NK-92 (cell line): Measurements from ENCODE around the gene UGT1A10.
"Not testable (repeated sequence)": the region's sequence is repeated elsewhere in the genome, so short reads cannot be mapped to it uniquely, and the experiment has no call there.

Experiments
- DNase-seq: peaks from one replicate; lab custom pipeline; 2025; ENCODE audit not compliant: unreplicated experiment; lab: John Stamatoyannopoulos, UW

The UGT1A10 gene

DNA sequence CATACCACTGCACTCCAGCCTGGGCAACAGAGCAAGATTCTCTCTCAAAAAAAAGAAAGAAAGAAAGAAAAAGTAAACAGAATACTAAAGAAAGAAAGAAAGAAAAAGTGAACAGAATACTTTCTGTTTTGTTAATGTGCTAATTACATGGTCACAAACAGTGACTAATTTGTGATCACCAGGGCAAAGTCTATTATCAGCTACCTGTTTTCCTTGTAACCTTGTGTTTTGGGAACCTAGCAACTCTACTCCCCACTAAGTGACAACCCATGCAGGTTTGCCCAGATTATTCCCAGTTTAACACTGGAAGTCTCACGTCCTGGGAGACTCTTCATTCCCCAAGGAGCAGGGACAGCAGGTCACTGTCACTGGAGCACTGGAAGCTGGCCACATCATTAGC lies 18.8 kb downstream of the UGT1A10 start:
- no peak for DNase-seq

DNA sequence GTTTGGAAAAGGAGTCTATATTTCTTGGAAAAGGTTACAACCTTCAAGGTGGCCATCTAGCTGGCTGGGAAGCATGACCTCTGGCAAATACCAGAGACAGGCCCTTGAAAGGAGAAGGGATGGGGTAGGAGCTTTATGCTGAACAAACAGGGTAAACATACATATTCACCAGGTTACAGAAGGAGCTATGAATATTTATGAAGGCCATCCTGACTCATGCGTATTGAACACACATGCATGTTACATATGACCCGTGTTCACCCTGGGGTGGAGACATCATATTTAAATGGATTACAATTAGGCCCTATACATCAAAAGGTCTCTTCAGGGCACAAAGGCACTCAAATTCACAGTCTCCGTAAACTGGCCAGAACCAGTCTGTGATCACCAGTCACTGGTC lies 19.7 kb downstream of the UGT1A10 start:
- DNase-seq = not testable (repeated sequence)

DNA sequence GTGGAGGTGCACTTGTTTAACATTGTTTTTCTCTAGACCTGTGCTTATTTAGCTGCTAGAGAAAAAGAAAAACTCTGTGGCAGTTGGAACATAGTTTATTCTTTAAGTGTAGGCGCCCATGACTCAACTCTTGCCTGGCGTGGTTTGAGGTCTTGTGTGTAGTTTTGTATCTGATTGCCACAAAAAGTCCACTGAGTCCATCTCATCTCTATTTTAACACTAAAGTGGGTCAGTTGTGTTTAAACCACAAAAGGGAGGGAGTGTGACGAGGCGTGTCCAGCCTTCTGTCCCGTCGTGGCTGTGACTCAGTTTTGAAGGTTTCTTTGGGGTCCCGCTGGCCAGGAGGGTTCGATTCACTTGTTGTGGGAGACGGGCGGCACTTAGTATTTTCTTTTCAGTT lies 20.2 kb downstream of the UGT1A10 start:
- no peak for DNase-seq

DNA sequence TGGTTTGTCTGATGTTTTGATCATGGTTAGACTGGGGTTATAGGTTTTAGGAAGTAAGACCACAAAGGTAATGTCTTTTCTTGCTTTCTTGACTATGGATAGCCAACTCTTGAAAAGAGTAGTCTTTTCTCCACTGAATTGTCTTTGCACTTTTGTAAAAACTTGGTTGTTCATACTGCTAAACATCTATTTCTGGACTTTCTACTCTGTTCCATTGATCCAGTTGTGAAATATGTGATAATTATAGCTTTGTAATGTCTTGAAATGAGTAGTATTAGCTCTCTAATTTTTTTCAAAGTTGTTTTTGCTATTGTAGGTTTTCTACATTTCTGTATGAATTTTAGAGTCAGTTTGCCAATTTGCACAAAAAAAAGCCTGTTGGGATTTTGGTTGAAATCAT lies 22.4 kb downstream of the UGT1A10 start:
- DNase-seq = no peak

DNA sequence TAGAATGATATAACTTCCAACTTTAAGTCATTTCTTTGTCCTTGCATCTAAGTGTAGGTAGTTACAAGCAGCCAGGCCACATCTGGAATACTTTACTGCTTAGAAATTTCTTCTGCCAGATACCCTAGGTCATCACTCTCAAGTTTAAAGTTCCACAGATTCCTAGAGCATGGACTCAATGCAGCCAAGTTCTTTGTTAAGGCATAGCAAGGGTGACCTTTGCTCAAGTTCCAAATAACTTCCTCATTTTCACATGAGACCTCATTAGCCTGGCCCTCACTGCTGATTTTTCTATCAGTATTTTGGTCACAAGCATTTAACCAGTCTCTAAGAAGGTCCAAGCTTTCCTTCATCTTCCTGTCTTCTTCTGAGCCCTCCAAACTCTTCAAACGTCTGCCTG lies 27.7 kb downstream of the UGT1A10 start:
- no peak for DNase-seq

DNA sequence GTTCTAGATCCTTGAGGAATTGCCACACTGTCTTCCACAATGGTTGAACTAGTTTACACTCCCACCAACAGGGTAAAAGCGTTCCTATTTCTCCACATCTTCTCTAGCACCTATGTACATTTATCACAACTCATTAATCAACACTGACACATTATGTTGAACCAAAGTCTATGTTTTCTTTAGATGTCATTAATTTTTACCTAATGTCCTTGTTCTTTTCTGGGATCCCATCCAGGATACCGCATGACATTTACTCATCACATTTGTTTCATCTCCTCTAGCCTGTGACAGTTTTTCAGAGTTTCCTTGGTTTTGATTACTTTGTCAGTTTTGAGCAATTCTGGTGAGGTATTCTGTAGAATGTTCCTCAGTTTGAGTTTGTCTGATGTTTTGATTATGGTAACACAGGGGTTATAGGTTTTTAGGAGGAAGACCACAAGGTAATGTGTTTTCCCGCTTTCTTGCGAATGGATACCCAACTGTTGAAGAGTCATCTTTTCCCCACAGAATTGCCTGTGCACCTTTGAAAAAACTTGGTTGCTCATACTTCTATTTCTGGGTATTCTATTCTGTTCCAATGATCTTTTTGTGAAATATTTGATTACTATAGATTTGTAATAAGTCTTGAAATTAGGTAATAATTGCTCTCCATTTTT lies 32.5 kb downstream of the UGT1A10 start:
- no peak for DNase-seq

DNA sequence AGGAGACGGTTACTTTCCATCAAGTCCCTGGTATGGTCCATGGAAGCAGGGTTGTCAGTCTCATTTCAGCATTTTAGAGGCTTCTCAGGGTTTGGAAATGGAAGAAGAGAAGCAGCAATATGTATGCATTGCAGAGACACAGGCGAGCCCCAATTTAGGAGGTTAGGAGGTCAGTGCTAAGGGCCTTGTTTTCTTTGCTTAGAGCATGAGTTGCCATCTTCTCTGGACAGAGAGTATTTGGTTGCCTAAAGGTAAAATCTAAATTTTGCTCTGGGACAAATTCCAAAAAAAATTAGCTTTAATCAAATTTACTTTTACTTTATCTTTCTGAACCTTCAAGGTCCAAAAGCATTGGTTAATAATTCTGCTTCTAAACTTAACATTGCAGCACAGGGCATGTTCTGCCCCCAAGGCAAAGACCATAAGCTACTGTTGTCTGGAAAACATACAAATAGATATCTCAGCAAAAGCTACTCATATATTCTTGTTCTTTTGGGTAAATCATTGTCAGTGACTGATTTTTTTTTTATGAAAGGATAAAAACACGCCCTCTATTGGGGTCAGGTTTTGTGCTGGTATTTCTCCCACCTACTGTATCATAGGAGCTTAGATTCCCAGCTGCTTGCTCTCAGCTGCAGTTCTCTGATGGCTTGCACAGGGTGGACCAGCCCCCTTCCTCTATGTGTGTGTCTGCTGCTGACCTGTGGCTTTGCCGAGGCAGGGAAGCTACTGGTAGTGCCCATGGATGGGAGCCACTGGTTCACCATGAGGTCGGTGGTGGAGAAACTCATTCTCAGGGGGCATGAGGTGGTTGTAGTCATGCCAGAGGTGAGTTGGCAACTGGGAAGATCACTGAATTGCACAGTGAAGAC lies 35.3 kb downstream of the UGT1A10 start, which contains the start of gene UGT1A9:
Gene UGT1A9, plus strand, starts transcription at position 609 of the 872 bp plus-strand sequence. Its CDS starts 37 bp downstream, at position 646.
- DNase-seq = no peak

DNA sequence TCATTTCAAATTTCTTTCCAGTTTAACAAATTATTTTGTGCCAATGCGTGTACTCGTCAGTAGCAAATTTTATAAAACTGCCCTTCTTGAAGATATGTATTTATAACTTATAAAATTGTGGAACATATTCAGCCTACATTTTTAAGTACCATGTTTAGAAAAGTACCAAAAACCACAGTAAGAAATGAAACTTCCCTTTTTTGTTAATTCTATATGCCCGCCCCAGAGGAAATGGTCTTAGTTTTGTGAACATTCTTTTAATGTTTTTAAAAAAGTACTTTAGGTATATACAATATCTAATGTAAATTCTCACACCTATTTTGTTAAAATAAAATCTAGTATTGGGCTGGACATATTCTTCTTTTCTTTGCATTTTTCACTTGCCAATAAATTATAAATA lies 36.6 kb downstream of the UGT1A10 start:
- no peak for DNase-seq

DNA sequence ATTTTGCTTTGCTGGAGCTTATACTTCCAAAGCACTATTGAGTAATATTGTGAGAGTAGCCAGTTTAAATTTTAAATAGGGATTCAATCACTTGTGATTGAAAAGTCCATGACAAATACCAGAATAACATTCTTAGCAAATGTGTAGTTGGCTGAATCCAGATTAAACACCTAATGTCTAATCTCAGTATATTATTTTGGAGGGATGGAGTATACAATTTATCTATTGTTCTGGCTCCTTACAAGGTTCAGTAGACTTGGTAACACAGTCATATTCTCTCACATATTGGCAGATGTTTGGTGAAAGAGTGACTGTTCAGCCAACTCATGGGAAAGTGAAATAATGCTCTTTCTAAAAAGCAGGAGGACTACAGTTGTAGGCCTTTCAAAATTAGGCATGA lies 37.6 kb downstream of the UGT1A10 start:
- no peak for DNase-seq

DNA sequence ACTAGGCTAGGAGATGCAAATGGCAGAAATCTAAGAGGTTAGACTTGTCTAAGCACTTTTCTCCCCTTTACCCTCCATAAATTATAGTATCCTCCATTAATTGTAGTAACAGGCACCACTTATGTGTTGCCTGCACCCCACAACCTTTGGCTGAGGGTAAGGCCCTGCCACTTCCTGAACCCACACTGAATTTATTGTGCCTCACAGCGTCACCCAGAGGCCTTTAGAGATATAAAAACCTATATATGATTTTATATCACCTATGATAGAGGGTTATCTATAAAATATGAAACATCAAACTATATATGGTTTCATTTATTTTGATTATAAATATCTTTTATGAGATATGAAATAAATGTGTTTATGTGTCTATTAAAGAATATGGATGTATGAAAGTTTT lies 38.1 kb downstream of the UGT1A10 start:
- DNase-seq = no peak

DNA sequence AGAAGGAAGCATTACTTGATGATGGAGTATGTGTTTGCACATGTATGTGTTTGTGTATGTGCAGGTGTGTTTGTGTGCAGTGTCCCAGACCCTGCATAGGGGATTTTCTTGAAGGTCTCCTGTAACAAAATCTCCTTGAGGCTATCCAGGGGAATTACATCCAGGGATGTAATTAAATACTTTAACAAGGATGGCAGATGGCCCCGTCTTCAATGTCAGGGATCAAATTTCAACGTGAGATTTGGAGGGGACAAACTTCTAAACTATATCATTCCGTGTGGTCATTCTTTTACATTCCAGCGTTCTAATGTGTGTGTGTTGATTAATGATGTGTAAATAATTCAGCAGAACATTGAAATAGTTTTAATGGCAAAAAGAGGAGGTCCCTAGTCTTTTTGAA lies 38.7 kb downstream of the UGT1A10 start:
- no peak for DNase-seq

DNA sequence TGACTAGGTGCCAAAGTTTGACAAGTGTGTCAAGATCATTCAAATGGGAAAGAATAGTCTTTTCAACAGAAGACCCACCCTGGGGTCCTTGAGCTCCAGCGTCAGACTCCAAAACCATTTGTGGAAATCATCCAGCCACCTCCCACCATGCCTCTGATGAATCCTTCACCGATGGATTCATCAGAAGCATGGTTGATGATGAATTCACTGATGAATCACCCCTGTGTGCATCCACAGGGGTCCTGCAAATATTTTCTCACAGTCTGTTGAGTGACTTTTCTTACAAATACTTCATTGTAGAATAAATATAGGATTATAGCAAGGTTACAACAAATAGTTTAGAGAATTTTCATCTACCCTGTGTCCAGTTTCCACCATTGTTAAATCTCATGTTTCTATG lies 39.8 kb downstream of the UGT1A10 start:
- DNase-seq = no peak

DNA sequence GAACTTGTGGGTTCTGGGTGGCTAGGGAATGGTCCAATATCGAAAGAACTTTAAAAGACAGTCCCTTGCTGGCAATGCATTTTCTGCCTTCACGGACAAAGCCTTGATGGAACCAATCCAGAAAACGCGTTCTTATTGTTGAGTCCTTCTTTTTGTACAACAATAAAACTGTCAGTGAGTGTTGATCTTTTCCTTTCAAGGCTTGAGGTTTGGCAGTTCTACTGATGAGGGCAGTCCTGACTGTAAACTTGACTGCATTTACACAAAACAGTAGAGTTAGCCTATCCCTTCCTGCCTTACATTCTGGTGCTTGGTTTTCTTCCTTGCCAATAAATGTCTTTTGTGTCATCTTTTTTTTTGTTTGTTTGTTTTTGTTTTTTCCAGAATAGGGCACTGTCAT lies 42.9 kb downstream of the UGT1A10 start:
- DNase-seq = no peak

DNA sequence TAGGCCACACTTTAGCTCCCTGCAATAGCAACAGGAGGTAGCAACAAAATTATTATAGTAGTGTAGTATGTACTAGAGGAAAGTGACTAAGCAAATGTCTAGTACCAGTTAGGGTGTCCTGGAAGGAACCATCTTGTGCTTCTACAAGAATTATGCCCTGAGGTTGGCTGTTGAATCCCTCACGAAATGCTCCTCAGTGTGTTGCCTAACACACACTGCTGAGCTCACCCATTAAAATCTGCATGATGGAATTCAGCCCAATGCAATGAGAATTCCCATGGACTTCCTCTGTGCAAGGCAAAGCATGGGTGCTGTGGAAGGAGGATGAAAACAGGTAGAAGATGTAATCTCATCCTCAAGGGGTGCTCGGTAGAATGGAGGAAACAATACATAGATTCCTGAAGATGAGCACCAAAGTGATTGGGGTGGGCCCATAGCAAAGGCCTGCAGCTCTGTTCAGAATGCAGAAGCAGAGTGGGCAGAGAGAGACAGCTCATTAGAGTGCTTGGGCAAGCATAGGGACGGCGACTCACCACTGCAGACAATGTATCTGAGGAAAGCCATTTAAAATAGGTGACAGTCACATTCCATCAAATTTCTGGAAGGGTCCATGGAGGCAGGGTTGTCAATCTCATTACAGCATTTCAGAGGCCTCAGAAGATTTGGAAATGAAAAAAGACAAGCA lies 44.3 kb downstream of the UGT1A10 start:
- no peak for DNase-seq

DNA sequence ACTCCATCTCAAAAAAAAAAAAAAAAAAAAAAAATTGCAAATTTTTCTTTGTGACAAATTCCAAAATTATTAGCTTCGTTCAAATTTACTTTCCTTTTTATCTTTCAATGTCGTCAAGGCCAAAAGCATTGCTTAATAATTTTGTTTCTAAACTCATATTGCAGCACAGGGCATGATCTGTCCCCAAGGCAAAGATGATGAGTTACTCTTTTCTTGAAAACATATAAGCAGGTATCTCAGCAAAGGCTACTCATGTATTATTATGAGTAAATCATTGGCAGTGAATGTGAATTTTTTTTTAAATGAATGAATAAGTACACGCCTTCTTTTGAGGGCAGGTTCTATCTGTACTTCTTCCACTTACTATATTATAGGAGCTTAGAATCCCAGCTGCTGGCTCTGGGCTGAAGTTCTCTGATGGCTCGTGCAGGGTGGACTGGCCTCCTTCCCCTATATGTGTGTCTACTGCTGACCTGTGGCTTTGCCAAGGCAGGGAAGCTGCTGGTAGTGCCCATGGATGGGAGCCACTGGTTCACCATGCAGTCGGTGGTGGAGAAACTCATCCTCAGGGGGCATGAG lies 45.4 kb downstream of the UGT1A10 start, which contains the start of gene UGT1A7:
Gene UGT1A7, plus strand, starts transcription at position 381 of the 579 bp plus-strand sequence. Its CDS starts 37 bp downstream, at position 418.
- no peak for DNase-seq

DNA sequence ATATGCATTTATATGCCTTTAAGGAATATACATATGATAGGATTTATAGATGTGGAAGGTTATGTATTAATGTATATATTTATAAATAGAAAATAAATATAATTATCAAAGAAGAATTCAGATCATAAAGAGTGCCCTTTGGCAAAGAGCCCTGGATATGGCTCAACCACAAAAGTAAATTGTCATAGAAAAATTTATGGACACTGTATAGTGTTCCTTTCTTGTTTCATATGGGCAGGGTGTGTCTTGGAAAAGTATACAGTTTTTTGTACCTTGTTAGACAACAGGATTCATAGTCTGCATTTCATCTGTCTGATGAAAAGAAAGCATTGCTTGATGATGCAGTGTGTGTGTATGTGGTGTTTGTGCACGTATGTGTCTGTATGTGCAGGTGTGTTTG lies 48.4 kb downstream of the UGT1A10 start:
- no peak for DNase-seq

DNA sequence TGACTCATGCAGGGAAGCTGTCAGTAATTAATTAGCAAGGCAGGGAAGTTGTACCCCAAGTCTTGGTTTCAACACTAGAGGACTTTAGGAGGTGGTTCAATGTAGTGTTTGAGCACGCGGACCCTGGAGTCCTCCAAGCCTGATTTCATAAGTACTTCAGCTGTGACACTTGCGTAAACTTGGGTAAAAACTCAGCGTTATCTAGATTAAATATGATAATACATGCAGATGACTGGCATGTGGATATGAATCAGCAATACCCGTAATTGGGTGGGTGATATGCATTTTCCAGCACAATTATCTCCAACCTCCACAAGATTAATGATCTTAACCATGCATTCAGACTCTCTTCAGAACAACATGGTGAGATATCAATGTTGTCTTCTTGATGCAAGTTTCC lies 50.7 kb downstream of the UGT1A10 start:
- no peak for DNase-seq

DNA sequence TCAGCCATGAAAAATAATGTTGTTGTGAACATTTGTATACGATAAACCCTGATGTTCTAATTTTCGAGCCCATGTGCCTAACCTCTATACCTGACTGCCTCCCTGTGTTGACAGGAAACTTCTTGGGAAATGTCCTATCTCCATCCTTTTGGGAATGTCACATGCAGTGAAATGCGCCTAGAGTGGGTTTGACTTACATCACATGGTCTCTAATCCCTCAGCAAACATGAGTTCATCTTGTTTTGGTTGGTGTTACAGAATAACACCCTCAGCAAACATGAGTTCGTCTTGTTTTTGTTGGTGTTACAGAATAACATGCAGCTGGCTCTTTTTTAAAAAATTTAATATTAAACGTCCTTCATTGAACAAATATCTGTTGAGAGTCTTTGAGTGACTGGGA lies 52.1 kb downstream of the UGT1A10 start:
- DNase-seq = no peak

DNA sequence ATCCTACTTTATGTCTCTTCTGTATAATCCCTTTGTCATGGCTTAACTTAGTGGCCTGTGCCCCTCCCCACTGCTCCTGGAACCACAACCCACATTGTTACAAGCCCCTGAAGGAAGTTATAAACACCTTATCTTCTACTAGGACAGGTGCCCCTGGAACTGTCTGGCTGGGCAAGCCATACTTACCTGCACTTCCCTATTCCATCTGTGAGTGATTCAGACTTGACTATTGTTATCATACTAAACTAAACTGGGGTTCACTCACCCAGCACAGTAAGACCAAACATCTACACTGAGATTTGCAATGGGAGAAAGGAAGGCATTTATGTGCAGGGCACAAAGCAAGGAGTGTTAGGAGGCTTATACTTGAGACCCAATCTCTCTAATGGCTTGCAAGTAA lies 52.8 kb downstream of the UGT1A10 start:
- DNase-seq = no peak

DNA sequence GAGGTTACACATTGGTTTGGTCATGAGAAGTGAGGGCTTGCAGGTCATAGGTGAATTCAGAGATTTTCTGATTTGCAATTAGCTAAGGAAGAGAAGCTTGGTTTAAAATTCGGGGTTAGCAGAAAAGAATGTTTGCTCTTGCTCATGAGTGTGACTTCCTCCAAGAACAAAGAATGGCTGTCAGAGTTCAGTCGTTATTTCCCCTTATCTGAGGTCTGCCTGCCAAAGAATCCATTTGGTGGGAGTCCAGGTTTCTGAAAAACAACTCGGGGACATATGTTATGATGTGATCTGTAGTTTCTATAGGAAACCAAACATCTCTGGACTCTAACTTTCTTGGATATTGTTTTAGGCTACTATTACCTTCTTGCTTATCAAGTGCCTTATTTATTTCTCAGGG lies 53.3 kb downstream of the UGT1A10 start:
- DNase-seq = no peak

DNA sequence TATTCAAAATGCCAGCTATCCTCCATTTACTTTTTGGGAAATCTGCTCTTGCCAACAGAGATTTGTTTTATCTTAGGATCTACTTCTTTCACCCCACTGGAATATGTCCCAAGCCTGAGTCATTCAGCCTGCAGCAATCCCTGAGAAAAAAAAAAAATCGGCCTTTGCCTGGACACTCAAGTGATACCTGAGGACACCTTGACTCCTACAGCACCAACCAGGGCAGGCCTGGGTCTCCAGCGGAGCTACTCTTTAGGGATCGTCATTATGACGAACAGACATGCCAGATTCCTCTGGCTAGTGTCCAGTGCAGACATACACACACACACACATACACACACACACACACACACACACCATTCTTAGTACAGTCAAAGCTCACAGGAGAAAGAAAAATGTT lies 54.2 kb downstream of the UGT1A10 start:
- DNase-seq = no peak
